ENCODE results near the gene FAM236B. TPM values are rescaled to one million over a fixed set of nuclear protein-coding genes. Genes with fewer than 3 reads are reported as not detected.

FAM236B gene
- not detected for total RNA-seq

GRCh38 chrX:72782560-72782959 lies at the start of gene FAM236B:
TSS of gene FAM236B (minus strand) at chrX:72782660. CDS start at chrX:72782560, 100 bp downstream.

GRCh38 chrX:72808110-72808509 lies 25.6 kb upstream of the FAM236B start, which contains the start of gene FAM236D:
TSS of gene FAM236D (minus strand) at chrX:72808210. CDS start at chrX:72808110, 100 bp downstream.

GRCh38 chrX:72776653-72777466 lies 5.6 kb downstream of the FAM236B start, which contains the start of gene DMRTC1B:
TSS of gene DMRTC1B (plus strand) at chrX:72776890. CDS start at chrX:72845136, 68,246 bp downstream.

Small RNA genes within 50 kb of the gene (small RNA-seq; reads per million reads assigned to genes)
- gene RNU1-112P (ENCODE audit: low replicate concordance), result not detected

Other genes starting within 250 kb of the FAM236B start
- 40.5 TPM for gene HDAC8, start 209.8 kb downstream of the FAM236B start, total RNA-seq
- gene PHKA1, start 68.4 kb downstream of the FAM236B start, total RNA-seq, result 6.4 TPM
- gene DMRTC1B, start 5.8 kb downstream of the FAM236B start, total RNA-seq, result 2.5 TPM
- not detected for gene FAM236D, start 25.6 kb upstream of the FAM236B start, total RNA-seq
- gene FAM236C, start 130.0 kb upstream of the FAM236B start, total RNA-seq, result not detected
- not detected for gene FAM236A, start 155.5 kb upstream of the FAM236B start, total RNA-seq
- not detected for gene DMRTC1, start 161.2 kb upstream of the FAM236B start, total RNA-seq
- gene PABPC1L2B, start 220.3 kb upstream of the FAM236B start, total RNA-seq, result not detected

All from metanephros (tissue), 2 donors.